ENCODE data around the gene BRPF3. TPM values are rescaled to one million over a fixed set of nuclear protein-coding genes. Genes with fewer than 3 reads are reported as not detected.
A peak's percentile ranks its signal among the peaks of the same experiment; 100 is the strongest.

BRPF3 gene
- total and polyA plus RNA-seq, 2 experiments from 2014 or later, result 15.9 to 17.3 TPM

DNA sequence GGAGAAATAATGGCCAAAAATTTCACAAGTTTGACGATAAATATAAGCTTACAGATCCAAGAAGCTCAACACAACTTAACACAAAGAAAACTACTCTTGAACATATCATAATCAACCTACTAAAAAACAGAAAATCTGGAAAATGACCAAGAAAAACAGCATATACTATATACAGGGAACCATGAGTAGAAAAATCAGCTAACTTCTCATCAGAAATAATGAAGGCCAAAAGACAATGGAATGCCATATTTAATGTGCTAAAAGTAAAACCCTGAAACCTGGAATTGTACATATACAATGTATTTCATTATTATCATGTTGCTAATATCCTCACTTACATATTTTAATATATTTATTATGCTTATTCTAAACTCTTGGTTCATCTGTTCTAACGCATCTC is 40.9 kb upstream of the BRPF3 start:
- Histone ChIP-seq H3K4me1 (ENCODE audit: low read depth) (no peaks in the 10 kb centered on the region), H3K27ac (no peak overlapping the region), H3K36me3 (no peaks in the 10 kb centered on the region), H3K4me3 (no peak overlapping the region), H3K9me3 (ENCODE audit: low read depth) (no peaks in the 10 kb centered on the region), H3K27me3 (no peaks in the 10 kb centered on the region)
- TF ChIP-seq, protein P1, sequence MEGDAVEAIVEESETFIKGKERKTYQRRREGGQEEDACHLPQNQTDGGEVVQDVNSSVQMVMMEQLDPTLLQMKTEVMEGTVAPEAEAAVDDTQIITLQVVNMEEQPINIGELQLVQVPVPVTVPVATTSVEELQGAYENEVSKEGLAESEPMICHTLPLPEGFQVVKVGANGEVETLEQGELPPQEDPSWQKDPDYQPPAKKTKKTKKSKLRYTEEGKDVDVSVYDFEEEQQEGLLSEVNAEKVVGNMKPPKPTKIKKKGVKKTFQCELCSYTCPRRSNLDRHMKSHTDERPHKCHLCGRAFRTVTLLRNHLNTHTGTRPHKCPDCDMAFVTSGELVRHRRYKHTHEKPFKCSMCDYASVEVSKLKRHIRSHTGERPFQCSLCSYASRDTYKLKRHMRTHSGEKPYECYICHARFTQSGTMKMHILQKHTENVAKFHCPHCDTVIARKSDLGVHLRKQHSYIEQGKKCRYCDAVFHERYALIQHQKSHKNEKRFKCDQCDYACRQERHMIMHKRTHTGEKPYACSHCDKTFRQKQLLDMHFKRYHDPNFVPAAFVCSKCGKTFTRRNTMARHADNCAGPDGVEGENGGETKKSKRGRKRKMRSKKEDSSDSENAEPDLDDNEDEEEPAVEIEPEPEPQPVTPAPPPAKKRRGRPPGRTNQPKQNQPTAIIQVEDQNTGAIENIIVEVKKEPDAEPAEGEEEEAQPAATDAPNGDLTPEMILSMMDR (IDR thresholded peaks at IDR 0.05; ENCODE audit: low read depth, low read length), result no peak
- no peak for DNase-seq (ENCODE audit: low read depth in 1 of 2, low spot score in 1 of 2)

DNA sequence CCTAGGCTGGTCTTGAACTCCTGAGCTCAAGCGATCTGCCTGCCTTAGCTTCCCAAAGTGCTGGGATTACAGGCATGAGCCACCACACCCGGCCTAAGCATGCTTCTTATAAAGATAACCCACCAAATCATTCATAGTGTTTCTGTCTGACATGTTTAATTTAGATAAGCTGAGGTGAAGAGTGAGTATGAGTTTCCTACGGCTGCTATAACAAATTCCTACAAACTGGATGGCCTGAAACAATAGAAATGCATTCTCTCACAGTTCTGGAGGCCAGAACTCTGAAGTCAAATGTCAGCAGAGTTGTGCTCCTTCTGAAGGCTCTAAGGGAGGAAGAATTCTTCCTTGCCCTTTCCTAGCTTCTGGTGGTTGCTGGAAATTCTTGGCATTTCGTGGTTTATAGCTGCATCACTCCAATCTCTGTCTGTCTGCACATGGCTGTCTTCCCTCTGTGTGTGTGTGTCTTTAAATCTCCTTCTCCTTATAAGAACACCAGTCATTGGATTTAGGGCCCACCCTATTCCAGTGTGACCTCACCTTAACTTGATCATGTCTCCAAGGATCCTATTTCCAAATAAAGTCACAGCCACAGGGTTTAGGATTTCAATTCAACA is 36.3 kb upstream of the BRPF3 start:
- no peaks in the 10 kb centered on the region for H3K4me1 ChIP-seq (ENCODE audit: low read depth)
- H3K9me3 ChIP-seq (ENCODE audit: low read depth), result no peaks in the 10 kb centered on the region
- no peaks in the 10 kb centered on the region for H3K27me3 ChIP-seq
- DNase-seq (ENCODE audit: low read depth in 1 of 2, low spot score in 1 of 2), result peak in 1 of 2 donors; percentile 61
- no peak overlapping the region for H3K27ac ChIP-seq
- TF ChIP-seq, protein P1 (IDR thresholded peaks at IDR 0.05; ENCODE audit: low read depth, low read length), result no peak
- H3K4me3 ChIP-seq, result no peak overlapping the region
- no peaks in the 10 kb centered on the region for H3K36me3 ChIP-seq

DNA sequence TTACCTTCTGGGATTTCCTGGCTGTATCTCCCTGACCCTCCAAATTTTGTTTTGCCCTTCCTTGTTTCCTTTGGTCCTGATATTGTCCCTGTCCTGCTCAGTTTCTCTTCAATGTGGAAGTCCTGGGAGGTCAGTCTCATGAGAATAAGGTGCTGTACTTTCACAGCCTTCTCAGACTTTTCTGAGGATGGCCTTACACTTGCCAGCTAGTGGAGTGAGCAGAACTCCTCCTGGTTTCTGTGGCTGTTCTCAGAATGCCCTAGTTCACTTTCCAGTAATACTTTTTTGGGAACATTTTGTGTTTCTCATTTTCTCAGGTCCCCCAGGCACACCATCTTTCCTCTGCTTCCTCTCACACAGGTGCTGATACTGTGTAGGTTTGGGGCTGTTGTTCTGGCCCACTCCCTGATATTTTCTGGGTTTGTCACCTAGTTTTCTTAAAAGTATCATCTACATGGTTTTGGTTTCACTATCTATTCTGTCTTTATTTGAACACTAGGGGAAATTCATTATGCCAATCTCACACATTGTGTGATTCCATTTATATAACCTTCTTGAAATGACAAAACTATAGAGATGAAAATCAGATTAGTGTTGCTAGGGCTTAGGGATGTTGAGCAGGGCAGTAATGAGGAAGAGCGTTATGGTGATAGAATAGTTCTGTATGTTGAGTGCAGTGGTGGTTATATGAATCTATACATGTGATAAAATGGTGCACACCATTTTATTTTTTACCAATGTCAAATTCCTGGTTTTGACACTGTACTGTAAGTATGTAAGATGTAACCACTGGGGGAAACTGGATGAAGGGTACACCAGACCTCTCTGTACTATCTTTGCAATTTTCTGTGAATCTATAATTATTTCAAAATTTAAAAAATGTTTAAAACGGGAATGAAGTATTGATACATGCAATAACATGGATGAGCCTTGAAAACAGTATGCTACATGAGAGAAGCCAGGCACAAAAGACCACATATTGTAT is 27.2 kb upstream of the BRPF3 start:
- H3K36me3 ChIP-seq, result no peaks in the 10 kb centered on the region
- no peak overlapping the region for H3K27ac ChIP-seq
- H3K4me1 ChIP-seq (ENCODE audit: low read depth), result no peaks in the 10 kb centered on the region
- DNase-seq (ENCODE audit: low read depth in 1 of 2, low spot score in 1 of 2), result no peak
- no peaks in the 10 kb centered on the region for H3K9me3 ChIP-seq (ENCODE audit: low read depth)
- no peak overlapping the region for H3K4me3 ChIP-seq
- TF ChIP-seq, protein P1 (IDR thresholded peaks at IDR 0.05; ENCODE audit: low read depth, low read length), result no peak
- H3K27me3 ChIP-seq, result no peaks in the 10 kb centered on the region

DNA sequence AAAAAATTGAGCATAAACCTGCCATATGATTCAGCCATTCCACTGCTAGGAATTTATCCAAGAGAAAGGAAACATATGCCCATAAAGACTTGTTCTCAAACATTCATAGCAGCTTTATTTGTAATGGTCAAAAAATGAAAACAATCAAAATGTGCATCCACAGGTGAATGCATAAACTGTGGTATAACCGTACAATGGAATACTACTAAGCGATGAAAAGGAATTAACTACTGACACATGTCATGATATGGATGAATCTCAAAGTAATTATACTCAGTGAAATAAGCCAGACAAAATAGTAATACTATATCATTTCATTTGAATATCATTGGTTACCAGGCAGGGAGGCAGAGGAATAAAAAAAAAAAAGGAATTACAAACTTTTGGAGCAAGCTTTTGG is 25.8 kb upstream of the BRPF3 start:
- Histone ChIP-seq H3K27ac (no peak overlapping the region), H3K36me3 (no peaks in the 10 kb centered on the region), H3K9me3 (ENCODE audit: low read depth) (no peaks in the 10 kb centered on the region), H3K4me3 (no peak overlapping the region), H3K27me3 (no peaks in the 10 kb centered on the region), H3K4me1 (ENCODE audit: low read depth) (no peaks in the 10 kb centered on the region)
- no peak for DNase-seq (ENCODE audit: low read depth in 1 of 2, low spot score in 1 of 2)
- TF ChIP-seq, protein P1 (IDR thresholded peaks at IDR 0.05; ENCODE audit: low read depth, low read length), result no peak

DNA sequence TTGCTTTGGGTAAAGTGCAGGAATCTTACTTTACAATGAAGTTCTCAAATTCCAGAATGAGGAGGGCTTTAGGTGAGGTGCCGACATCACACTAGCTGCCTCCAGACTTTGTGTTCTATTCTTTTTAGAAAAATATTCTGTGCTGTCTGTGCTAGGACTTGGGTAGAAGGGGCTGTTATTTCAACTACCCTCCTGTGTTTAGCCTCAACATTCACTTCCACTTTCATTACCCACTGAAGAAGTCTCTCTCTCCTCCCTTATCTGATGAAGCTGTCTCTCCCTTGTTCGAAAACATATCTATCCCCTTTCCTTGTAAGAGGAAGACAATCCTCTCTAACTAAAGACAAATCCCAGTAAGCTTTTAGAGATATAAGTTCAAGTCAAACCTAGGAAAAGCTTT is 25.0 kb upstream of the BRPF3 start:
- Histone ChIP-seq H3K36me3 (no peaks in the 10 kb centered on the region), H3K4me3 (no peak overlapping the region)
- no peak for DNase-seq (ENCODE audit: low read depth in 1 of 2, low spot score in 1 of 2)

More for the DNA sequence above, 25.0 kb upstream of the BRPF3 start:
- Histone ChIP-seq H3K27ac (no peak overlapping the region), H3K4me1 (ENCODE audit: low read depth) (no peaks in the 10 kb centered on the region), H3K9me3 (ENCODE audit: low read depth) (no peaks in the 10 kb centered on the region), H3K27me3 (no peaks in the 10 kb centered on the region)
- TF ChIP-seq, protein P1 (IDR thresholded peaks at IDR 0.05; ENCODE audit: low read depth, low read length), result no peak
